NCI-H2107 treated with DMSO at 0.1 percent for 48 hours (cell line): ENCODE measurements around the gene CADPS2.
"Not testable (repeated sequence)": the region's sequence is repeated elsewhere in the genome, so short reads cannot be mapped to it uniquely, and the experiment has no call there.

ENCODE experiments used
- DNase-seq: peaks from one replicate; lab custom pipeline; 2025; ENCODE audit not compliant: unreplicated experiment; lab: John Stamatoyannopoulos, UW

Gene CADPS2

GRCh38 chr7:122717356-122718089, 168.7 kb downstream of the CADPS2 start:
- no peak for DNase-seq

GRCh38 chr7:122715183-122715582, 171.1 kb downstream of the CADPS2 start:
- DNase-seq = no peak

GRCh38 chr7:122710916-122711315, 175.3 kb downstream of the CADPS2 start:
- no peak for DNase-seq

GRCh38 chr7:122709930-122710646, 176.2 kb downstream of the CADPS2 start:
- no peak for DNase-seq

GRCh38 chr7:122706836-122707235, 179.4 kb downstream of the CADPS2 start:
- no peak for DNase-seq

- no peak for DNase-seq
Observed at GRCh38 chr7:122702872-122703510, 183.3 kb downstream of the CADPS2 start, which contains the start of gene RNF148. RNF148 (minus strand) TSS chr7:122702922; CDS start chr7:122702750, 172 bp downstream.

GRCh38 chr7:122699017-122699416, 187.2 kb downstream of the CADPS2 start, which contains the start of gene RNF133:
RNF133 (minus strand) TSS chr7:122699117; CDS start chr7:122698918, 199 bp downstream.
- DNase-seq = no peak

- no peak for DNase-seq
Observed at GRCh38 chr7:122695816-122696215, 190.4 kb downstream of the CADPS2 start.

- DNase-seq = no peak
Observed at GRCh38 chr7:122694697-122695096, 191.6 kb downstream of the CADPS2 start.

GRCh38 chr7:122692769-122693309, 193.4 kb downstream of the CADPS2 start:
- DNase-seq = no peak

- no peak for DNase-seq
Observed at GRCh38 chr7:122691569-122692235, 194.6 kb downstream of the CADPS2 start.

GRCh38 chr7:122689346-122690109, 196.7 kb downstream of the CADPS2 start:
- DNase-seq = no peak

GRCh38 chr7:122688400-122688998, 197.8 kb downstream of the CADPS2 start:
- DNase-seq = no peak

- no peak for DNase-seq
Observed at GRCh38 chr7:122686360-122686878, 199.8 kb downstream of the CADPS2 start.

- no peak for DNase-seq
Observed at GRCh38 chr7:122684504-122684903, 201.8 kb downstream of the CADPS2 start.

- no peak for DNase-seq
Observed at GRCh38 chr7:122682815-122683550, 203.3 kb downstream of the CADPS2 start.

- DNase-seq = not testable (repeated sequence)
Observed at GRCh38 chr7:122681186-122681585, 205.1 kb downstream of the CADPS2 start.

- no peak for DNase-seq
Observed at GRCh38 chr7:122679813-122680212, 206.4 kb downstream of the CADPS2 start.

GRCh38 chr7:122679269-122679709, 207.0 kb downstream of the CADPS2 start:
- DNase-seq = not testable (repeated sequence)
